Naive thymus-derived CD4-positive, alpha-beta T cell (primary cell): ENCODE data around the gene PLA2G2E. TPM values are rescaled to one million over a fixed set of nuclear protein-coding genes. Genes with fewer than 3 reads are reported as not detected.
"Not testable (repeated sequence)": the region's sequence is repeated elsewhere in the genome, so short reads cannot be mapped to it uniquely, and the experiment has no call there.

Source experiments
- ATAC-seq: fragments of 150-1000 bp; cut with Tn5 transposase; 2 replicates; pipeline ENCODE4 v1.10.0; 2021; ENCODE audit warnings: mild to moderate bottlenecking, moderate library complexity
- CTCF ChIA-PET: fragments of 350-600 bp; sonication (Branson Sonifier 250); formaldehyde crosslinking; loops from one replicate; lab custom pipeline; 2021; ENCODE audit warnings: antibody characterized with exemption; lab: Charles Lee
- POLR2A ChIA-PET: fragments of 350-600 bp; sonication (Branson Sonifier 250); formaldehyde crosslinking; loops from one replicate; lab custom pipeline; 2021; ENCODE audit warnings: antibody characterized with exemption, inconsistent platforms; lab: Charles Lee
- DNase-seq, 9 donors: peaks; one replicate each; pipeline versions ENCODE4 v3.0.0 to v3.0.0-alpha.2; 2020 to 2022; ENCODE audit warnings: mixed read lengths in 1 of 9
- H3K27ac ChIP-seq: one replicate; pipeline ENCODE4 v1.7.0; 2013; ENCODE audit warnings: mild to moderate bottlenecking, low read depth, low read length, moderate library complexity
- H3K27me3 ChIP-seq, 2 donors: one replicate each; pipeline ENCODE4 v1.7.0; 2013; ENCODE audit warnings: low read length in 2 of 2, mild to moderate bottlenecking in 2 of 2, moderate library complexity in 2 of 2; ENCODE audit not compliant: control insufficient read depth in 2 of 2, insufficient read depth in 2 of 2
- H3K36me3 ChIP-seq, 3 experiments: 1 replicate in 2 of 3; 2 replicates in 1 of 3; pipeline ENCODE4 v1.7.0; 2013; ENCODE audit warnings: low read length in 3 of 3, mild to moderate bottlenecking in 3 of 3, moderate library complexity in 1 of 3; ENCODE audit not compliant: insufficient read depth in 3 of 3, control insufficient read depth in 2 of 3
- H3K4me1 ChIP-seq, 2 donors: one replicate each; pipeline ENCODE4 v1.7.0; 2013; ENCODE audit warnings: low read length in 2 of 2, mild to moderate bottlenecking in 2 of 2, moderate library complexity in 1 of 2; ENCODE audit not compliant: control insufficient read depth in 2 of 2, insufficient read depth in 2 of 2
- H3K4me3 ChIP-seq: 2 replicates; pipeline ENCODE4 v1.7.0; 2013; ENCODE audit warnings: mild to moderate bottlenecking, low read length
- H3K9me3 ChIP-seq, 3 experiments: 1 replicate in 2 of 3; 2 replicates in 1 of 3; pipeline ENCODE4 v1.7.0; 2013; ENCODE audit warnings: low read length in 3 of 3; ENCODE audit not compliant: control insufficient read depth in 2 of 3
- H3K27ac Mint-ChIP-seq, 9 donors: one replicate each; pipeline ENCODE4 v1.8.0; 2020 to 2022; ENCODE audit warnings: mixed read lengths in 9 of 9, mild to moderate bottlenecking in 8 of 9, moderate library complexity in 5 of 9, inconsistent platforms in 2 of 9
- H3K27me3 Mint-ChIP-seq, 5 donors: one replicate each; pipeline ENCODE4 v1.8.0; 2021 to 2022; ENCODE audit warnings: mixed read lengths in 5 of 5, mild to moderate bottlenecking in 1 of 5
- H3K36me3 Mint-ChIP-seq, 5 donors: one replicate each; pipeline ENCODE4 v1.8.0; 2020 to 2022; ENCODE audit warnings: mixed read lengths in 5 of 5, mild to moderate bottlenecking in 3 of 5, inconsistent platforms in 1 of 5
- H3K4me1 Mint-ChIP-seq, 7 donors: one replicate each; pipeline ENCODE4 v1.8.0; 2020 to 2022; ENCODE audit warnings: mixed read lengths in 7 of 7, mild to moderate bottlenecking in 3 of 7, inconsistent platforms in 1 of 7
- H3K4me3 Mint-ChIP-seq, 10 donors: one replicate each; pipeline ENCODE4 v1.8.0; 2020 to 2022; ENCODE audit warnings: mild to moderate bottlenecking in 10 of 10, mixed read lengths in 10 of 10, moderate library complexity in 6 of 10, inconsistent platforms in 2 of 10
- H3K9me3 Mint-ChIP-seq, 11 donors: one replicate each; pipeline ENCODE4 v1.8.0; 2020 to 2022; ENCODE audit warnings: mixed read lengths in 11 of 11, mild to moderate bottlenecking in 4 of 11, inconsistent platforms in 1 of 11, moderate library complexity in 1 of 11
- intact Hi-C, 2 donors: fragments of 100-400 bp; cut with micrococcal nuclease; formaldehyde crosslinking; loops; one replicate each; pipeline ENCODE4 v1.15.1; 2023
- polyA plus RNA-seq, 2 donors: library from polyadenylated mRNA; unstranded; fragments of 300-500 nt; fragmentation: Illumina TruSeq; gene quantifications; one replicate each; pipeline ENCODE4 v1.2.3, GENCODE V29; 2021
- total RNA-seq, 6 experiments: library from RNA in 5 of 6; stranded (reverse) in 5 of 6; gene quantifications; 1 replicate in 5 of 6; 2 replicates in 1 of 6; pipeline ENCODE4 v1.2.3 and lab custom pipeline; 2021 to 2026

PLA2G2E gene
- total and polyA plus RNA-seq, 7 experiments from 2014 or later = not detected

- H3K27ac Mint-ChIP-seq = no peak overlapping the region
- ATAC-seq (no peak), DNase-seq (no peak)
- peaks cover 0 to 1% (median 0%) of the 10 kb centered on the region in 7 donors for H3K4me1 Mint-ChIP-seq
- H3K36me3 Mint-ChIP-seq = peaks cover 5 to 7% (median 6%) of the 10 kb centered on the region in 5 donors
- no peaks in the 10 kb centered on the region for H3K36me3 ChIP-seq
- peaks cover 7 to 23% (median 15%) of the 10 kb centered on the region in 11 donors for H3K9me3 Mint-ChIP-seq
- CTCF ChIA-PET = no interaction called here
- H3K9me3 ChIP-seq = peaks cover 0 to 22% (median 4%) of the 10 kb centered on the region in 3 experiments
- H3K4me1 ChIP-seq = no peaks in the 10 kb centered on the region
- no peak overlapping the region for H3K27ac ChIP-seq
- H3K4me3 Mint-ChIP-seq = no peak overlapping the region
- H3K4me3 ChIP-seq = no peak overlapping the region
- H3K27me3 ChIP-seq = no peaks in the 10 kb centered on the region
- intact Hi-C loops = no loop called here
- POLR2A ChIA-PET = no interaction called here
- H3K27me3 Mint-ChIP-seq = peaks cover 0 to 4% (median 0%) of the 10 kb centered on the region in 5 donors
These were observed 12.8 kb upstream of the PLA2G2E start for GRCh38 chr1:19936061-19936750.

- ATAC-seq = no peak
- no peak for DNase-seq
- Histone ChIP-seq H3K4me3 (no peak overlapping the region), H3K36me3 (no peaks in the 10 kb centered on the region), H3K27me3 (no peaks in the 10 kb centered on the region), H3K9me3 (peaks cover 0 to 29% (median 8%) of the 10 kb centered on the region in 3 experiments), H3K27ac (no peak overlapping the region), H3K4me1 (no peaks in the 10 kb centered on the region)
- ChIA-PET CTCF (no interaction called here), POLR2A (no interaction called here)
- H3K27ac Mint-ChIP-seq = no peak overlapping the region
- intact Hi-C loops = no loop called here
- H3K4me3 Mint-ChIP-seq = no peak overlapping the region
- H3K36me3 Mint-ChIP-seq = peaks cover 5 to 7% (median 6%) of the 10 kb centered on the region in 5 donors
- H3K4me1 Mint-ChIP-seq = no peaks in the 10 kb centered on the region
- peaks cover 11 to 32% (median 20%) of the 10 kb centered on the region in 11 donors for H3K9me3 Mint-ChIP-seq
- H3K27me3 Mint-ChIP-seq = peaks cover 0 to 2% (median 0%) of the 10 kb centered on the region in 5 donors
These were observed 10.9 kb upstream of the PLA2G2E start for GRCh38 chr1:19934336-19934735.

GRCh38 chr1:19932866-19933265 lies 9.4 kb upstream of the PLA2G2E start:
- intact Hi-C loops = no loop called here
- Histone ChIP-seq H3K27me3 (no peaks in the 10 kb centered on the region), H3K9me3 (peaks cover 0 to 29% (median 8%) of the 10 kb centered on the region in 3 experiments), H3K4me3 (no peak overlapping the region), H3K36me3 (no peaks in the 10 kb centered on the region), H3K27ac (no peak overlapping the region), H3K4me1 (no peaks in the 10 kb centered on the region)
- H3K4me1 Mint-ChIP-seq = no peaks in the 10 kb centered on the region
- H3K27ac Mint-ChIP-seq = no peak overlapping the region
- H3K27me3 Mint-ChIP-seq = peaks cover 0 to 5% (median 0%) of the 10 kb centered on the region in 5 donors
- no peak for ATAC-seq
- no peak overlapping the region for H3K4me3 Mint-ChIP-seq
- H3K9me3 Mint-ChIP-seq = peaks cover 11 to 32% (median 19%) of the 10 kb centered on the region in 11 donors
- POLR2A ChIA-PET = no interaction called here
- CTCF ChIA-PET = no interaction called here
- H3K36me3 Mint-ChIP-seq = peaks cover 5 to 7% (median 6%) of the 10 kb centered on the region in 5 donors
- no peak for DNase-seq

GRCh38 chr1:19927130-19927421 lies 3.7 kb upstream of the PLA2G2E start:
- H3K4me3 Mint-ChIP-seq = not testable (repeated sequence)

GRCh38 chr1:19926296-19927129 lies 3.1 kb upstream of the PLA2G2E start:
- H3K36me3 ChIP-seq = no peaks in the 10 kb centered on the region
- no peak for DNase-seq
- peaks cover 0 to 14% (median 5%) of the 10 kb centered on the region in 11 donors for H3K9me3 Mint-ChIP-seq
- ATAC-seq = no peak
- H3K36me3 Mint-ChIP-seq = no peaks in the 10 kb centered on the region
- no peaks in the 10 kb centered on the region for H3K4me1 ChIP-seq
- intact Hi-C loops = no loop called here
- H3K4me1 Mint-ChIP-seq = peaks cover 0 to 1% (median 0%) of the 10 kb centered on the region in 7 donors
- POLR2A ChIA-PET = no interaction called here
- H3K27ac Mint-ChIP-seq = no peak overlapping the region
- no peak overlapping the region for H3K4me3 Mint-ChIP-seq
- H3K27me3 ChIP-seq = no peaks in the 10 kb centered on the region
- CTCF ChIA-PET = no interaction called here
- peaks cover 0 to 15% (median 0%) of the 10 kb centered on the region in 5 donors for H3K27me3 Mint-ChIP-seq
- H3K27ac ChIP-seq = no peak overlapping the region
- peaks cover 0 to 10% (median 7%) of the 10 kb centered on the region in 3 experiments for H3K9me3 ChIP-seq
- H3K4me3 ChIP-seq = no peak overlapping the region

More at GRCh38 chr1:19927130-19927421, 3.7 kb upstream of the PLA2G2E start:
- H3K4me1 Mint-ChIP-seq, ATAC-seq, CTCF ChIA-PET, H3K27ac Mint-ChIP-seq, POLR2A ChIA-PET, intact Hi-C loops, H3K4me3 ChIP-seq, H3K36me3 ChIP-seq, DNase-seq, H3K27ac ChIP-seq, H3K36me3 Mint-ChIP-seq, H3K27me3 ChIP-seq, H3K4me1 ChIP-seq: not testable (repeated sequence)
- peaks cover 0 to 14% (median 8%) of the 10 kb centered on the region in 3 experiments for H3K9me3 ChIP-seq
- peaks cover 4 to 20% (median 8%) of the 10 kb centered on the region in 11 donors for H3K9me3 Mint-ChIP-seq
- H3K27me3 Mint-ChIP-seq = peaks cover 0 to 15% (median 0%) of the 10 kb centered on the region in 5 donors

GRCh38 chr1:19925342-19926070 lies 2.1 kb upstream of the PLA2G2E start:
- Histone ChIP-seq H3K4me1 (no peaks in the 10 kb centered on the region), H3K36me3 (no peaks in the 10 kb centered on the region), H3K4me3 (no peak overlapping the region), H3K27ac (no peak overlapping the region), H3K9me3 (peaks cover 0 to 1% (median under 1%) of the 10 kb centered on the region in 3 experiments), H3K27me3 (no peaks in the 10 kb centered on the region)
- ChIA-PET CTCF (no interaction called here), POLR2A (no interaction called here)
- H3K27me3 Mint-ChIP-seq = peaks cover 0 to 15% (median 0%) of the 10 kb centered on the region in 5 donors
- peaks cover 0 to 5% (median 1%) of the 10 kb centered on the region in 11 donors for H3K9me3 Mint-ChIP-seq
- no peaks in the 10 kb centered on the region for H3K36me3 Mint-ChIP-seq
- H3K27ac Mint-ChIP-seq = no peak overlapping the region
- H3K4me1 Mint-ChIP-seq = peaks cover 0 to 1% (median 0%) of the 10 kb centered on the region in 7 donors
- H3K4me3 Mint-ChIP-seq = no peak overlapping the region
- ATAC-seq (no peak), DNase-seq (no peak)
- intact Hi-C loops = no loop called here
